ENCODE results near the gene NSRP1. TPM values are rescaled to one million over a fixed set of nuclear protein-coding genes. Genes with fewer than 3 reads are reported as not detected.
A peak's percentile ranks its signal among the peaks of the same experiment; 100 is the strongest.
"Not testable (repeated sequence)": the region's sequence is repeated elsewhere in the genome, so short reads cannot be mapped to it uniquely, and the experiment has no call there.

NSRP1 gene
- 17.2 TPM for total RNA-seq
- long read RNA-seq, transcript NSRP1-201 (7 exons, 2,541 nt): major isoform, 53 of 72 reads
- long read RNA-seq, partial matches to known transcripts: 1 of 72 reads
- long read RNA-seq, other reads (novel, unspliced or antisense): 14 of 72 reads

GRCh38 chr17:30116661-30117551 is at the start of gene NSRP1:
TSS of gene NSRP1 (plus strand) at chr17:30116816. CDS start at chr17:30116844, 28 bp downstream.
- ATAC-seq (ENCODE audit: poor library complexity): peak; percentile 99
- DNase-seq: peak; percentile 98
- intact Hi-C loops (cut with DNase I): no loop called here

- intact Hi-C loops (cut with DNase I): no loop called here
- DNase-seq: no peak
- ATAC-seq (ENCODE audit: poor library complexity): no peak
Measured at GRCh38 chr17:30068465-30068864, 48.2 kb upstream of the NSRP1 start.

DNA sequence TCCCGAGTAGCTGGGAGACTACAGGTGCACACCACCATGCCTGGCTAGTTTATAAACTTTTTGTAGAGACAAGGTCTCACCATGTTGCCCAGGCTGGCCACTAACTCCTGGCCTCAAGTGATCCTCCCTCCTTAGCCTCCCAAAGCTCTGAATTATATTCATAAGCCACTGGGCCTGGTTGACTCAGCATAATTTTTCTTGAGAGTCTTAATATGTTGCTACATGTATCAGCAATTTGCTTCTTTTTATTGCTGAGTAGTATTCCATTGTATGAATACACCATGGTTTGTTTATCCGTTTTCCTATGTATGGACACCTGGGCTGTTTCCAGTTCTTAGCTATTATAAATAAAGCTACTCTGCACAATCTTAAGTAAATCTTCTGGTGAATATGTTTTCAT is 42.4 kb upstream of the NSRP1 start:
- no peak for DNase-seq
- ATAC-seq (ENCODE audit: poor library complexity): no peak
- intact Hi-C loops (cut with DNase I): no loop called here

- no peak for DNase-seq
- intact Hi-C loops (cut with DNase I): no loop called here
- no peak for ATAC-seq (ENCODE audit: poor library complexity)
Measured at GRCh38 chr17:30074730-30075129, 41.9 kb upstream of the NSRP1 start.

GRCh38 chr17:30082773-30083172 is 33.8 kb upstream of the NSRP1 start:
- intact Hi-C loops (cut with DNase I): no loop called here
- no peak for DNase-seq
- no peak for ATAC-seq (ENCODE audit: poor library complexity)

GRCh38 chr17:30084788-30085187 is 31.8 kb upstream of the NSRP1 start:
- intact Hi-C loops (cut with DNase I): no loop called here
- DNase-seq: no peak
- ATAC-seq (ENCODE audit: poor library complexity): no peak

DNA sequence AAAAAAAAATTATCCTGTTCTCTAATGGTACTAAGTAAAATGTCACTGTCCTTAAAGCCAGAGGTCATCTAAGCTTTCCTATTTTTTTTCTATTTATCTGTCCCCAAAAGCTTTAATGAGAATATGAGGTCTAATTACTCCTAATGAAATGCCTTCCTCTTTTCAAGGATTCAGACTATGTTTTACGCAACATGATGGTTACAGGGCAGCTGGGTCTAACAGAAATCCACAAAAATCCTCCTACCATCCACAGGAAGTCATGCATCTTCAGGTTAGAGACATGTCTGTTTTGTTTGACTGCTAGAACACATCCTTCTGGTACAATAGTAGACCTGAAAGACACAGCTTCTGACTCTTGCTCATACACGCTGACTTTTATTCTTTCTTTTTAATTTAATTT is 29.7 kb upstream of the NSRP1 start:
- intact Hi-C loops (cut with DNase I): no loop called here
- ATAC-seq (ENCODE audit: poor library complexity): no peak

DNA sequence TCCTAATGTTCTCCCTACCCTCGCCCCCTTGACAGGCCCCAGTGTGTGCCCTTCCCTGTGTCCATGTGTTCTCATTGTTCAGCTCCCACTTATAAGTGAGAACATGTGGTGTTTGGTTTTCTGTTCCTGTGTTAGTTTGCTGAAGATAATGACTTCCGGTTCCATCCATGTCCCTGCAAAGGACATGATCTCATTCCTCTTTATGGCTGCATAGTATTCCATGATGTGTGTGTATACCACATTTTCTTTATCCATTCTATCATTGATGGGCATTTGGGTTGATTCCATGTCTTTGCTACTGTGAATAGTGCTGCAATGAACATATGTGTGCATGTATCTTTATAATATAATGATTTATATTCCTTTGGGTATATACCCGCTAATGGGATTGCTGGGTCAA is 29.2 kb upstream of the NSRP1 start:
- intact Hi-C loops (cut with DNase I); DNase-seq; ATAC-seq (ENCODE audit: poor library complexity): not testable (repeated sequence)

More for the DNA sequence above, 29.7 kb upstream of the NSRP1 start:
- no peak for DNase-seq

DNA sequence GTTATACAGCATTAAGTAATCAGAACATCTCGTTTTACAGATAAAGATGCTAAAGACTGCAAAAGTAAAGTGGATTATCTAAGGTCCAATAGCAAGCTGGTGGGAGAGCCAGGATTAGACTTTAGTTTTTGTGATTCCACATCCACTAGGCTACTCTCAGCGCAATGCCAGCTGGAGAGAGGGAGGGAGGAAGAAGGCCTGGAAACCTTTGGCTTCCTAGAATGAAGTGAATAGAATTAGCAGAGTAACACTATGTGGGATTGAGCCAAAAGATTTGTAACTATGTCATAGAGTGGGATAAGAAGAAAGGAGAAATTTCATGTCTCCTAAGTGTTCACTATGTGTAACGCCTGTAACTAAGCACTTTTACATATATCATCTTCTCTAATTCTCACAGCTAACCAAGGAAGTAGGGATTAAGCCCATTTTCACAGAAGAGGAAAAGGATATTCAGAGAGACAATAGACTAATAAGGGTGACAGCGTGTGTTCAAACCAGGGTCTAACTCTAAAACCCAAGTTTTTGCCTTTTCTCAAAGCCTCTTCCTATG is 25.4 kb upstream of the NSRP1 start:
- no peak for DNase-seq
- intact Hi-C loops (cut with DNase I): no loop called here
- ATAC-seq (ENCODE audit: poor library complexity): no peak

DNA sequence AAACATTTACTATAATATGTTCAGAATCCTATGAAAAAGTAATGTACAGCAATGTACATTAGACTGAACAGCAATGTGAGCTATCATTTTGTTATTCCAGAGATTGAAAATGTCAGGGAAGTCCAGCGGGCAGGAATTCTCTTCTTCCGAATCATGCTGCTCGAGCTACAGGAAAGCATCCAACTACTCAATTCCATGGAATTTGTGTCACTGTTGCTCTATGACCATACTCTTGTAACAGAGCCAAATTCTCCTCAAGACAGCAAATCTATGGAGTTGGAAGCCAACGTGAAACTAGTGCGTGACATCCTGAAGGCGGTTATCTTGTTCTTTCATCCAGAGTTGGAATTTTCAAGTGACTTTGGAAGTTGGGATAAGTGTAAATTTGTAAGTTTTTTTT is 24.8 kb upstream of the NSRP1 start:
- no peak for ATAC-seq (ENCODE audit: poor library complexity)
- intact Hi-C loops (cut with DNase I): no loop called here

GRCh38 chr17:30092886-30093285 is 23.7 kb upstream of the NSRP1 start:
- intact Hi-C loops (cut with DNase I): no loop called here
- no peak for DNase-seq
- no peak for ATAC-seq (ENCODE audit: poor library complexity)

More for the DNA sequence above, 24.8 kb upstream of the NSRP1 start:
- no peak for DNase-seq

GRCh38 chr17:30093463-30094147 is 23.0 kb upstream of the NSRP1 start:
- ATAC-seq (ENCODE audit: poor library complexity) (peak; percentile 71), DNase-seq (no peak)
- intact Hi-C loops (cut with DNase I): no loop called here

- intact Hi-C loops (cut with DNase I): no loop called here
- DNase-seq: no peak
- ATAC-seq (ENCODE audit: poor library complexity): no peak
Measured at GRCh38 chr17:30095507-30096244, 20.9 kb upstream of the NSRP1 start.

GRCh38 chr17:30101686-30102390 is 14.8 kb upstream of the NSRP1 start:
- intact Hi-C loops (cut with DNase I): loop anchor here (5.0 kb wide), 1 partner anchor 175 kb away; no protein-coding TSS in a partner anchor
- no peak for ATAC-seq (ENCODE audit: poor library complexity)
- DNase-seq: no peak

GRCh38 chr17:30103921-30104320 is 12.7 kb upstream of the NSRP1 start:
- DNase-seq (no peak), ATAC-seq (ENCODE audit: poor library complexity) (no peak)
- intact Hi-C loops (cut with DNase I): loop anchor here (5.0 kb wide), 1 partner anchor 173 kb away; no protein-coding TSS in a partner anchor

DNA sequence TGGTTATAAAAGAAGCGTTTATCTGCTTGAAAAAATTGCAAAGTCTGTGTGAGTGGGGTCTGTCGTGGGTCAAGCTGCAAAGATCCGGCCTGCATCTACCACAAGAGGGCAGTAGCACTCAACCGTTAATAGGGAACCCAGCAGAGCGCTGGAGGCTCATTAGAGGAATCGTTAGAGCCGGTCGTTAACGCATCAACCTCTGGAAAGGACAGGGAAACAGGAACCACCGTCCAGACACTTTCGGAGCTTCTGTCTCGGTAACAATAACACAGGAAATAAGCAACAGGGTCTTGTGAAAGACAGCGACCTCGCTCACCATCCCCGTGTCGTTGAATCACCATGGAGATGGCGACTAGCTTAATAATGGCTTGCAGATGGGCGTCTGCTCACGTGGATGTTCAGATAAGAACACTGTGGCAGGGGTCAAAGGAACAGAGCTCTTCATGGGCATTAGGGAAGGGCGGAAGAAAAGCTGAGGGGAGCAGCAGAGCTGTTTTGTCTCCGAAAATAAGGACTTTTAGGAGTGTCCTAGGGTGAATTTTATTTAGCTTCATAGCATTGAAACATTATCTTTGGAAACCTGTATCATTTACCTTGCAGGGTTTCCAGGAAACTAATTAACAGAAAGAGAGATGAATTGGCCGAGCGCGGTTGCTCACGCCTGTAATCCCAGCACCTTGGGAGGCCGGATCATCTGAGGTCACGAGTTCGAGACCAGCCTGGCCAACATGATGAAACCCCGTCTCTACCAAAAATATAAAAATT is 11.9 kb upstream of the NSRP1 start:
- DNase-seq (peak; percentile 76), ATAC-seq (ENCODE audit: poor library complexity) (peak; percentile 98)
- intact Hi-C loops (cut with DNase I): loop anchor here (5.0 kb wide), 1 partner anchor 173 kb away; no protein-coding TSS in a partner anchor

DNA sequence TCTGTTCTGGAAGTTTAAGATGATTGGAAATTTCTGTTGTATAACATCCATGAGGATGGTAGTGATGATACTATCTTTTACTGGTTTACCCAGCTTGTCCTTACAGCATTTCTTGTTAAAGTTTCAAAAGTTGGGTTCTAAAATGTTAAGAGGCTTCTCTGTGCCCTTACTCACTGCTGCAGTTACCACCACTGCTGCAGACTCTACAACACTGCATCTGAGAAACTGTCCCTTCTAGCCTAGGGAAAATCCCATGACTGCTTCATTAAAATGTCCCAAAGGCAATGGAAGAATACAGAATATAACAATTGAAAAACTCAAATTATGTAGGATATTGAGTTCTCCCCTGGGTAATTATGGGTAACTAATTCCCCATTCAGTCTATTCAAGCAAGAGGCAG is 3.8 kb upstream of the NSRP1 start:
- intact Hi-C loops (cut with DNase I): no loop called here
- DNase-seq (no peak), ATAC-seq (ENCODE audit: poor library complexity) (no peak)

Measured in Right ventricle myocardium superior (tissue), 1 donor.